ENCODE results near the gene TLR3.

TLR3 gene

DNA sequence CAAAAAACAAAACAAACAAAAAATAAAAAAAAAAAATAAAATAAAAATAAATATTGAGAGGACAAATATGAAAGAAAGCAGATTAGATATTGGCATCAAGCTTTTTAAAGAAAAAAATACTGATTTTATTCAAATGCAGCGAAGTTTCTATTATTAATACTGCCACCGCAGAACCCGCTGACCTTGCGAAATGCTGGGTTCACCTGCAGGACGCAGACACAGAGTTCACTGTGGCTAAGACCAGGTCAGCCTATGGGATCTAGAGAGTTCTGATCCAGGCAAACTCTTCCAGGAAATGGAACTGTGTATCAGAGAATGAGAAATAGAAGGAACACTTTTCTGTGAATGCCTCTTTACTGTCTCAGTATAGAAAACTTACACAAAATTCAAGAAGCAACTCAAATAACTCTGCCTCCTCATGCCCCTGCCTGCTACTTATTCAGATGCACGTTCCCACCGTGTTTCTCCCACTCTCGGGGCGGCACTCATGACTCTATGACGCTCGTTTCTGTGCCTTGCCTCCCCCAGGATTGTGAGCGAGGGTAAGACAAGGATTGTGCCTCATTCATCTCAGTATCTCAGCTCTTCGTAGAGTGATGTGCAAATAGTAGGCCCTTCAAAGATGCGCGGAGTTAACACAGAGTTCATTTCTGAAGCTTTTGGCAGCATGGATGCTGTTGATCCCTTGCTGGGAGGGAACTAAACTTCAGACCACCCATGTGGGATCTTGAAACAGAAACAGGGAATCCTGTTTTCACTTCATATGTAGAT is 44.1 kb upstream of the TLR3 start:
- Histone ChIP-seq H3K9me3 (ENCODE audit: control insufficient read depth, insufficient read depth, low read depth, low read length) (no peaks in the 10 kb centered on the region), H3K4me3 (ENCODE audit: low read depth, low read length) (no peak overlapping the region), H3K27ac (ENCODE audit: extremely low read depth, low read depth, low read length) (no peak overlapping the region), H3K4me1 (ENCODE audit: control insufficient read depth, insufficient read depth, low read length) (no peaks in the 10 kb centered on the region), H3K36me3 (ENCODE audit: control insufficient read depth in 2 of 2, insufficient read depth in 1 of 2, low read length in 2 of 2) (no peaks in the 10 kb centered on the region)
- CTCF ChIA-PET = interaction anchor here (0.7 to 1.4 kb wide), 2 partner anchors 13 to 384 kb away, joined by 3 read pairs; no protein-coding TSS in a partner anchor
- TF ChIP-seq, protein P1, sequence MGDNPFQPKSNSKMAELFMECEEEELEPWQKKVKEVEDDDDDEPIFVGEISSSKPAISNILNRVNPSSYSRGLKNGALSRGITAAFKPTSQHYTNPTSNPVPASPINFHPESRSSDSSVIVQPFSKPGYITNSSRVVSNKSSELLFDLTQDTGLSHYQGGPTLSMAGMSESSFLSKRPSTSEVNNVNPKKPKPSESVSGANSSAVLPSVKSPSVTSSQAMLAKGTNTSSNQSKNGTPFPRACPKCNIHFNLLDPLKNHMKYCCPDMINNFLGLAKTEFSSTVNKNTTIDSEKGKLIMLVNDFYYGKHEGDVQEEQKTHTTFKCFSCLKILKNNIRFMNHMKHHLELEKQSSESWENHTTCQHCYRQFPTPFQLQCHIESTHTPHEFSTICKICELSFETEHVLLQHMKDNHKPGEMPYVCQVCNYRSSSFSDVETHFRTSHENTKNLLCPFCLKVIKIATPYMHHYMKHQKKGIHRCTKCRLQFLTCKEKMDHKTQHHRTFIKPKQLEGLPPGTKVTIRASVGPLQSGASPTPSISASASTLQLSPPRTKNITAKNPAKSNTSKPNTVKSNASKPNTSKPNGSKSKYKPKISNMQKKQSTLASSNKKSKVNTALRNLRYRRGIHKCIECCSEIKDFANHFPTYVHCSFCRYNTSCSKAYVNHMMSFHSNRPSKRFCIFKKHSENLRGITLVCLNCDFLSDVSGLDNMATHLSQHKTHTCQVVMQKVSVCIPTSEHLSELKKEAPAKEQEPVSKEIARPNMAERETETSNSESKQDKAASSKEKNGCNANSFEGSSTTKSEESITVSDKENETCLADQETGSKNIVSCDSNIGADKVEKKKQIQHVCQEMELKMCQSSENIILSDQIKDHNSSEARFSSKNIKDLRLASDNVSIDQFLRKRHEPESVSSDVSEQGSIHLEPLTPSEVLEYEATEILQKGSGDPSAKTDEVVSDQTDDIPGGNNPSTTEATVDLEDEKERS (tag by site-specific recombination; IDR thresholded peaks at IDR 0.05) = no peak
- TF ChIP-seq SCRT2 (tag by site-specific recombination; IDR thresholded peaks at IDR 0.05) (no peak), ZNF560 (tag by site-specific recombination; IDR thresholded peaks at IDR 0.05; ENCODE audit: borderline replicate concordance) (no peak), ZNF776 (tag by site-specific recombination; IDR thresholded peaks at IDR 0.05; ENCODE audit: borderline replicate concordance) (no peak), ZNF549 (tag by site-specific recombination; IDR thresholded peaks at IDR 0.05) (no peak), ZSCAN18 (tag by site-specific recombination; IDR thresholded peaks at IDR 0.05) (no peak)
- TF ChIP-seq, protein P2, sequence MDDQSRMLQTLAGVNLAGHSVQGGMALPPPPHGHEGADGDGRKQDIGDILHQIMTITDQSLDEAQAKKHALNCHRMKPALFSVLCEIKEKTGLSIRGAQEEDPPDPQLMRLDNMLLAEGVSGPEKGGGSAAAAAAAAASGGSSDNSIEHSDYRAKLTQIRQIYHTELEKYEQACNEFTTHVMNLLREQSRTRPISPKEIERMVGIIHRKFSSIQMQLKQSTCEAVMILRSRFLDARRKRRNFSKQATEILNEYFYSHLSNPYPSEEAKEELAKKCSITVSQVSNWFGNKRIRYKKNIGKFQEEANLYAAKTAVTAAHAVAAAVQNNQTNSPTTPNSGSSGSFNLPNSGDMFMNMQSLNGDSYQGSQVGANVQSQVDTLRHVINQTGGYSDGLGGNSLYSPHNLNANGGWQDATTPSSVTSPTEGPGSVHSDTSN (CRISPR knock-in tag; IDR thresholded peaks at IDR 0.05) = no peak
- POLR2A ChIA-PET = no interaction called here

- Histone ChIP-seq H3K4me3 (ENCODE audit: low read depth, low read length) (no peak overlapping the region), H3K9me3 (ENCODE audit: control insufficient read depth, insufficient read depth, low read depth, low read length) (no peaks in the 10 kb centered on the region), H3K4me1 (ENCODE audit: control insufficient read depth, insufficient read depth, low read length) (no peaks in the 10 kb centered on the region), H3K36me3 (ENCODE audit: control insufficient read depth in 2 of 2, insufficient read depth in 1 of 2, low read length in 2 of 2) (no peaks in the 10 kb centered on the region), H3K27ac (ENCODE audit: extremely low read depth, low read depth, low read length) (no peak overlapping the region)
- TF ChIP-seq ZNF112 (tag by site-specific recombination; IDR thresholded peaks at IDR 0.05) = no peak
- TF ChIP-seq, protein P3, sequence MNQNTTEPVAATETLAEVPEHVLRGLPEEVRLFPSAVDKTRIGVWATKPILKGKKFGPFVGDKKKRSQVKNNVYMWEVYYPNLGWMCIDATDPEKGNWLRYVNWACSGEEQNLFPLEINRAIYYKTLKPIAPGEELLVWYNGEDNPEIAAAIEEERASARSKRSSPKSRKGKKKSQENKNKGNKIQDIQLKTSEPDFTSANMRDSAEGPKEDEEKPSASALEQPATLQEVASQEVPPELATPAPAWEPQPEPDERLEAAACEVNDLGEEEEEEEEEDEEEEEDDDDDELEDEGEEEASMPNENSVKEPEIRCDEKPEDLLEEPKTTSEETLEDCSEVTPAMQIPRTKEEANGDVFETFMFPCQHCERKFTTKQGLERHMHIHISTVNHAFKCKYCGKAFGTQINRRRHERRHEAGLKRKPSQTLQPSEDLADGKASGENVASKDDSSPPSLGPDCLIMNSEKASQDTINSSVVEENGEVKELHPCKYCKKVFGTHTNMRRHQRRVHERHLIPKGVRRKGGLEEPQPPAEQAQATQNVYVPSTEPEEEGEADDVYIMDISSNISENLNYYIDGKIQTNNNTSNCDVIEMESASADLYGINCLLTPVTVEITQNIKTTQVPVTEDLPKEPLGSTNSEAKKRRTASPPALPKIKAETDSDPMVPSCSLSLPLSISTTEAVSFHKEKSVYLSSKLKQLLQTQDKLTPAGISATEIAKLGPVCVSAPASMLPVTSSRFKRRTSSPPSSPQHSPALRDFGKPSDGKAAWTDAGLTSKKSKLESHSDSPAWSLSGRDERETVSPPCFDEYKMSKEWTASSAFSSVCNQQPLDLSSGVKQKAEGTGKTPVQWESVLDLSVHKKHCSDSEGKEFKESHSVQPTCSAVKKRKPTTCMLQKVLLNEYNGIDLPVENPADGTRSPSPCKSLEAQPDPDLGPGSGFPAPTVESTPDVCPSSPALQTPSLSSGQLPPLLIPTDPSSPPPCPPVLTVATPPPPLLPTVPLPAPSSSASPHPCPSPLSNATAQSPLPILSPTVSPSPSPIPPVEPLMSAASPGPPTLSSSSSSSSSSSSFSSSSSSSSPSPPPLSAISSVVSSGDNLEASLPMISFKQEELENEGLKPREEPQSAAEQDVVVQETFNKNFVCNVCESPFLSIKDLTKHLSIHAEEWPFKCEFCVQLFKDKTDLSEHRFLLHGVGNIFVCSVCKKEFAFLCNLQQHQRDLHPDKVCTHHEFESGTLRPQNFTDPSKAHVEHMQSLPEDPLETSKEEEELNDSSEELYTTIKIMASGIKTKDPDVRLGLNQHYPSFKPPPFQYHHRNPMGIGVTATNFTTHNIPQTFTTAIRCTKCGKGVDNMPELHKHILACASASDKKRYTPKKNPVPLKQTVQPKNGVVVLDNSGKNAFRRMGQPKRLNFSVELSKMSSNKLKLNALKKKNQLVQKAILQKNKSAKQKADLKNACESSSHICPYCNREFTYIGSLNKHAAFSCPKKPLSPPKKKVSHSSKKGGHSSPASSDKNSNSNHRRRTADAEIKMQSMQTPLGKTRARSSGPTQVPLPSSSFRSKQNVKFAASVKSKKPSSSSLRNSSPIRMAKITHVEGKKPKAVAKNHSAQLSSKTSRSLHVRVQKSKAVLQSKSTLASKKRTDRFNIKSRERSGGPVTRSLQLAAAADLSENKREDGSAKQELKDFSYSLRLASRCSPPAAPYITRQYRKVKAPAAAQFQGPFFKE (tag by site-specific recombination; IDR thresholded peaks at IDR 0.05; ENCODE audit: borderline replicate concordance) = no peak
- no peak for TF ChIP-seq OVOL3 (tag by site-specific recombination; IDR thresholded peaks at IDR 0.05)
- TF ChIP-seq ZFP69B (tag by site-specific recombination; IDR thresholded peaks at IDR 0.05) = no peak
- TF ChIP-seq ZNF549 (tag by site-specific recombination; IDR thresholded peaks at IDR 0.05) = no peak
- TF ChIP-seq ZNF692 (tag by site-specific recombination; IDR thresholded peaks at IDR 0.05) = no peak
- no peak for TF ChIP-seq ZBTB48 (tag by site-specific recombination; IDR thresholded peaks at IDR 0.05)
- no peak for TF ChIP-seq ZBTB7A (tag by site-specific recombination; IDR thresholded peaks at IDR 0.05; ENCODE audit: low read depth)
- no peak for TF ChIP-seq ZNF521 (tag by site-specific recombination; IDR thresholded peaks at IDR 0.05)
- TF ChIP-seq, protein P4, sequence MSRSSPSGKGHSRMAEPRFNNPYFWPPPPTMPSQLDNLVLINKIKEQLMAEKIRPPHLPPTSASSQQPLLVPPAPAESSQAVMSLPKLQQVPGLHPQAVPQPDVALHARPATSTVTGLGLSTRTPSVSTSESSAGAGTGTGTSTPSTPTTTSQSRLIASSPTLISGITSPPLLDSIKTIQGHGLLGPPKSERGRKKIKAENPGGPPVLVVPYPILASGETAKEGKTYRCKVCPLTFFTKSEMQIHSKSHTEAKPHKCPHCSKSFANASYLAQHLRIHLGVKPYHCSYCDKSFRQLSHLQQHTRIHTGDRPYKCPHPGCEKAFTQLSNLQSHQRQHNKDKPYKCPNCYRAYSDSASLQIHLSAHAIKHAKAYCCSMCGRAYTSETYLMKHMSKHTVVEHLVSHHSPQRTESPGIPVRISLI (tag by site-specific recombination; IDR thresholded peaks at IDR 0.05) = no peak
- no peak for TF ChIP-seq ZNF16 (tag by site-specific recombination; IDR thresholded peaks at IDR 0.05; ENCODE audit: low read depth)
- POLR2A ChIA-PET = no interaction called here
- CTCF ChIA-PET = interaction anchor here (1.4 kb wide), 1 partner anchor 12 kb away, joined by 3 read pairs; no protein-coding TSS in a partner anchor
These were observed 43.6 kb upstream of the TLR3 start for GRCh38 chr4:186025408-186025690.
